Thoracic aorta (tissue), 2 donors: ENCODE measurements around the gene ATG9A. TPM values are rescaled to one million over a fixed set of nuclear protein-coding genes. Genes with fewer than 3 reads are reported as not detected.

Experiments used
- ATAC-seq: fragments of 150-250 bp; one replicate; pipeline ENCODE4 v1.8.0; 2017; ENCODE audit warnings: low read depth; ENCODE audit not compliant: insufficient number of reproducible peaks, low FRiP score
- DNase-seq: peaks from one replicate; pipeline ENCODE4 v3.0.0-alpha.2; 2020; ENCODE audit warnings: low spot score
- H3K27ac ChIP-seq, 2 donors: fragments of 200-600 bp; sonication (generic); 1 replicate in 1 of 2; 2 replicates in 1 of 2; pipeline ENCODE4 v1.5.1; 2016; ENCODE audit warnings: mild to moderate bottlenecking in 2 of 2, moderate library complexity in 2 of 2
- H3K27me3 ChIP-seq: fragments of 200-600 bp; sonication (generic); replicated peaks from 2 replicates; pipeline ENCODE4 v1.6.0; 2016; ENCODE audit warnings: mild to moderate bottlenecking; ENCODE audit not compliant: insufficient read depth
- H3K36me3 ChIP-seq: fragments of 200-600 bp; sonication (generic); one replicate; pipeline ENCODE4 v1.5.1; 2016
- H3K4me1 ChIP-seq, 2 donors: fragments of 200-600 bp; sonication (generic); 1 replicate in 1 of 2; 2 replicates in 1 of 2; pipeline versions ENCODE4 v1.5.1 to v1.6.0; 2016; ENCODE audit warnings: low read depth in 2 of 2, mild to moderate bottlenecking in 1 of 2; ENCODE audit not compliant: control insufficient read depth in 1 of 2
- H3K4me3 ChIP-seq: fragments of 200-600 bp; sonication (generic); 2 replicates; pipeline ENCODE4 v1.5.1; 2016; ENCODE audit warnings: mild to moderate bottlenecking
- H3K9me3 ChIP-seq: fragments of 200-600 bp; sonication (generic); 2 replicates; pipeline ENCODE4 v1.5.1; 2016
- total RNA-seq, 2 donors: library from RNA; depleted of rRNA; stranded (reverse); fragments of >200 nt; gene quantifications; one replicate each; pipeline versions ENCODE4 v1.1.0 to v1.2.3, GENCODE V29; 2016
- TF ChIP-seq, protein P1 (sequence below): fragments of 200-600 bp; sonication (generic); IDR thresholded peaks from one replicate; pipeline ENCODE4 v1.5.1; 2019; ENCODE audit warnings: antibody characterized with exemption

Gene ATG9A
- total RNA-seq, 2 donors from 2014 or later, result 39.4 to 60.4 TPM

GRCh38 chr2:219273937-219274336, 44.5 kb upstream of the ATG9A start:
- Histone ChIP-seq H3K36me3 (no peaks in the 10 kb centered on the region), H3K27ac (peak overlapping the region; percentile 94 to 98), H3K27me3 (no peaks in the 10 kb centered on the region), H3K4me1 (peaks cover 13 to 30% of the 10 kb centered on the region in 2 donors), H3K9me3 (no peaks in the 10 kb centered on the region), H3K4me3 (peak overlapping the region; percentile 19)
- TF ChIP-seq, protein P1, sequence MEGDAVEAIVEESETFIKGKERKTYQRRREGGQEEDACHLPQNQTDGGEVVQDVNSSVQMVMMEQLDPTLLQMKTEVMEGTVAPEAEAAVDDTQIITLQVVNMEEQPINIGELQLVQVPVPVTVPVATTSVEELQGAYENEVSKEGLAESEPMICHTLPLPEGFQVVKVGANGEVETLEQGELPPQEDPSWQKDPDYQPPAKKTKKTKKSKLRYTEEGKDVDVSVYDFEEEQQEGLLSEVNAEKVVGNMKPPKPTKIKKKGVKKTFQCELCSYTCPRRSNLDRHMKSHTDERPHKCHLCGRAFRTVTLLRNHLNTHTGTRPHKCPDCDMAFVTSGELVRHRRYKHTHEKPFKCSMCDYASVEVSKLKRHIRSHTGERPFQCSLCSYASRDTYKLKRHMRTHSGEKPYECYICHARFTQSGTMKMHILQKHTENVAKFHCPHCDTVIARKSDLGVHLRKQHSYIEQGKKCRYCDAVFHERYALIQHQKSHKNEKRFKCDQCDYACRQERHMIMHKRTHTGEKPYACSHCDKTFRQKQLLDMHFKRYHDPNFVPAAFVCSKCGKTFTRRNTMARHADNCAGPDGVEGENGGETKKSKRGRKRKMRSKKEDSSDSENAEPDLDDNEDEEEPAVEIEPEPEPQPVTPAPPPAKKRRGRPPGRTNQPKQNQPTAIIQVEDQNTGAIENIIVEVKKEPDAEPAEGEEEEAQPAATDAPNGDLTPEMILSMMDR, result no peak
- DNase-seq (no peak), ATAC-seq (no peak)

GRCh38 chr2:219272995-219273394, 43.6 kb upstream of the ATG9A start:
- H3K27me3 ChIP-seq, result no peaks in the 10 kb centered on the region
- H3K4me1 ChIP-seq, result peaks cover 6 to 21% of the 10 kb centered on the region in 2 donors
- peak overlapping the region in 1 of 2 donors; percentile 94 for H3K27ac ChIP-seq
- H3K36me3 ChIP-seq, result no peaks in the 10 kb centered on the region
- no peak for ATAC-seq
- no peak for DNase-seq
- H3K4me3 ChIP-seq, result no peak overlapping the region
- no peaks in the 10 kb centered on the region for H3K9me3 ChIP-seq
- TF ChIP-seq, protein P1, result no peak

- Histone ChIP-seq H3K27me3 (no peaks in the 10 kb centered on the region), H3K27ac (no peak overlapping the region), H3K4me3 (no peak overlapping the region), H3K9me3 (no peaks in the 10 kb centered on the region), H3K4me1 (peaks cover 6 to 18% of the 10 kb centered on the region in 2 donors), H3K36me3 (no peaks in the 10 kb centered on the region)
- DNase-seq (no peak), ATAC-seq (no peak)
- TF ChIP-seq, protein P1, result no peak
These were observed 42.9 kb upstream of the ATG9A start for GRCh38 chr2:219272356-219272755.

DNA sequence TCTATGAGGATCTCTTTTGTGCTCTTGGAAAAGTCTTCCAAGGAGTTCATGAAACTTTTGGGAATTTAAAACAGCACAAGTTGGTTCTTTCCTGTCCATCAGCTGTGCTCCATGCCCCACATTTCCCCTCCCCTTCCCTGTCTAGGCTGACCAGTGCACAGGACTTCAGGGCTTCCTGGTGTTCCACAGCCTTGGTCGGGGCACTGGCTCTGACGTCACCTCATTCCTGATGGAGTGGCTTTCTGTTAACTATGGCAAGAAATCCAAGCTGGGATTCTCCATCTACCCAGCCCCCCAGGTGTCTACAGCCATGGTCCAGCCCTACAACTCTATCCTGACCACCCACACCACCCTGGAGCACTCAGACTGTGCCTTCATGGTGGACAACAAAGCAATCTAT, 41.6 kb upstream of the ATG9A start:
- Histone ChIP-seq H3K4me3 (no peak overlapping the region), H3K27me3 (no peaks in the 10 kb centered on the region), H3K36me3 (no peaks in the 10 kb centered on the region), H3K9me3 (no peaks in the 10 kb centered on the region), H3K4me1 (peaks cover 6 to 18% of the 10 kb centered on the region in 2 donors), H3K27ac (no peak overlapping the region)
- TF ChIP-seq, protein P1, result no peak
- DNase-seq (no peak), ATAC-seq (no peak)

DNA sequence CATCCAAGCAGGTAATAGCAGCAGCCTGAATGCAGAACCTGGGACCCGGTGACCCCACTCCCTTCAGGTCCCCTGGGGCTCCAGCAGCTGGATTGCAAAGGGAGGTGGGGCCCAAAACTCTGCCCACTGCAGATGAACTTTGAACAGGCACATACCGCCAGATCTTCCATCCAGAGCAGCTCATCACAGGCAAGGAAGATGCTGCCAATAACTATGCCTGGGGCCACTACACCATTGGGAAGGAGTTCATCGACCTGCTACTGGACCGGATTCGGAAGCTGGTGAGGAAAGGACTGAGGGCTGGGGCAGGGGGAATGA, 40.6 kb upstream of the ATG9A start:
- TF ChIP-seq, protein P1, result no peak
- no peaks in the 10 kb centered on the region for H3K36me3 ChIP-seq
- H3K4me1 ChIP-seq, result peaks cover 6 to 14% of the 10 kb centered on the region in 2 donors
- ATAC-seq (no peak), DNase-seq (no peak)
- H3K27ac ChIP-seq, result no peak overlapping the region
- no peak overlapping the region for H3K4me3 ChIP-seq
- no peaks in the 10 kb centered on the region for H3K9me3 ChIP-seq
- H3K27me3 ChIP-seq, result no peaks in the 10 kb centered on the region
